Measurements from ENCODE around the gene LMO3.

GRCh38 chr12:16626991-16627390 is 21.0 kb upstream of the LMO3 start:
- TF ChIP-seq CTCF (IDR thresholded peaks at IDR 0.05): no peak
- no peak for TF ChIP-seq POLR2A (IDR thresholded peaks at IDR 0.05)

Data from prostate gland (tissue), 2 donors.